SKM-1 treated with dmso at 0.1 percent for 144 hours (cell line): ENCODE data around the gene EPHB6.

Experiments
- DNase-seq: peaks from one replicate; lab custom pipeline; 2025; ENCODE audit not compliant: unreplicated experiment; lab: John Stamatoyannopoulos, UW

EPHB6 gene

GRCh38 chr7:142894985-142895593 is 40.2 kb downstream of the EPHB6 start:
- no peak for DNase-seq

GRCh38 chr7:142896151-142896550 is 41.3 kb downstream of the EPHB6 start:
- DNase-seq = no peak

- no peak for DNase-seq
Measured at GRCh38 chr7:142896741-142897379, 42.0 kb downstream of the EPHB6 start.

GRCh38 chr7:142897691-142898090 is 42.8 kb downstream of the EPHB6 start:
- DNase-seq = no peak

GRCh38 chr7:142898377-142899170 is 43.7 kb downstream of the EPHB6 start:
- DNase-seq = no peak

- no peak for DNase-seq
Measured at GRCh38 chr7:142899661-142900060, 44.8 kb downstream of the EPHB6 start.

- no peak for DNase-seq
Measured at GRCh38 chr7:142901426-142902259, 46.8 kb downstream of the EPHB6 start.

GRCh38 chr7:142904128-142904527 is 49.3 kb downstream of the EPHB6 start:
- DNase-seq = no peak

GRCh38 chr7:142905759-142906158 is 50.9 kb downstream of the EPHB6 start:
- DNase-seq = no peak

- no peak for DNase-seq
Measured at GRCh38 chr7:142906643-142907042, 51.8 kb downstream of the EPHB6 start.

GRCh38 chr7:142908290-142908689 is 53.4 kb downstream of the EPHB6 start:
- DNase-seq = no peak

- peak; percentile 49 for DNase-seq
Measured at GRCh38 chr7:142908921-142909890, 54.3 kb downstream of the EPHB6 start.

- DNase-seq = no peak
Measured at GRCh38 chr7:142910031-142910433, 55.2 kb downstream of the EPHB6 start.

GRCh38 chr7:142910481-142910880 is 55.6 kb downstream of the EPHB6 start:
- no peak for DNase-seq

GRCh38 chr7:142913051-142913450 is 58.2 kb downstream of the EPHB6 start:
- DNase-seq = no peak

GRCh38 chr7:142913566-142913965 is 58.7 kb downstream of the EPHB6 start:
- DNase-seq = no peak

- no peak for DNase-seq
Measured at GRCh38 chr7:142914121-142914520, 59.2 kb downstream of the EPHB6 start.

GRCh38 chr7:142915315-142915714 is 60.4 kb downstream of the EPHB6 start:
- no peak for DNase-seq

GRCh38 chr7:142916508-142916907 is 61.6 kb downstream of the EPHB6 start:
- DNase-seq = no peak

- no peak for DNase-seq
Measured at GRCh38 chr7:142917447-142917846, 62.6 kb downstream of the EPHB6 start.
